HG02678 (cell line): ENCODE results near the gene EXOC3.
"Not testable (repeated sequence)": the region's sequence is repeated elsewhere in the genome, so short reads cannot be mapped to it uniquely, and the experiment has no call there.

Experiments used
- ATAC-seq: cut with Tn5 transposase; IDR thresholded peaks from one replicate; pipeline ENCODE4 v1.9.1; 2021; ENCODE audit warnings: mild to moderate bottlenecking, moderate library complexity; ENCODE audit not compliant: unreplicated experiment

Gene EXOC3

DNA sequence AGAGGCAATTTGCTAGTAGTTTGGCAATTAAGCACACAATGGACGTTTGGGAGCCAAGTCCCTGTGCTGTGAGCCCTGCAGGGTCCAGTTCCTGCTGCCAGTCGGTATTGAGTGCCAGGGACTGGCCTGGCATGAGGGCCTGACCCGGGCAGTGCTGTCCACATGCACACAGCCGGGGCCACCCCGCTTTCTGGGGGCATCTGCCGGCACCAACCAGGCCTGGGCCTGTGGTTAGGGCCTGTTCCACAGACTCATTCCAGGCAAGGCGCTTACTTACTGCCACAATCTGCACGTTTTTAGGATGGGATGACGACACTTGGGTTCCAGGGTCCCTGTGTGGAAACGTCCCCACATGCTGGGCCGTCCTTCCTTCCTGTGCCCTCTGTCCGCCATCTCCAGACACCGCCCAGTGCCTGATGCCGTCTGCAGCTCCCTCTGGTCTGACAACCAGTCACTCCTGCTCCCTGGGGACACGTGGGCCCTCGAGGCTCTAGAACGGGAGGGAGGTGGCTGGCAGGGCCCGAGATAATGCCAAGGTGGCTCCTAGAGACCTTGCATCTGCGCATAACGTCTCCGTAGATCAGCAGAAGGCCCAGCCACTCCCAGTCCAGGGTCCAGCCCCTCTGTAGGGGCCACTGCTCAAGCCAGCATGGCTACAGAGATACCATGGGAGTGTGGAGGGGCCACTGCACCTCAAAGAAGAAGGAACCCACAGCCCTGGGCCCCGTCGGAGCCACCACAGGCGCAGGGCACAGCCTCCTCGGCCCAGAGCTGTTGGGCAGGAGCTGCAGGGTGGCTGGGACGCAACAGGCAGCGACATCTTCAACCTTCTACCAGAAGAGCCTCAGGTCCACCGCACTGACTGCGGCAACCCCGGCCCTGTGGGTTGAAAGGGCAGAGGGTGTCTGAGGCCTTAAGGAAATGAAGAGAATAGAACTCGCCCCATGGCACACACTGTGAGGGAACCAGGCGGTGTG is 56.5 kb downstream of the EXOC3 start:
- ATAC-seq, result no peak

- no peak for ATAC-seq
Measured at GRCh38 chr5:500491-500890, 57.5 kb downstream of the EXOC3 start.

- ATAC-seq, result no peak
Measured at GRCh38 chr5:501105-501830, 58.3 kb downstream of the EXOC3 start.

GRCh38 chr5:501831-502184 is 58.8 kb downstream of the EXOC3 start:
- no peak for ATAC-seq

DNA sequence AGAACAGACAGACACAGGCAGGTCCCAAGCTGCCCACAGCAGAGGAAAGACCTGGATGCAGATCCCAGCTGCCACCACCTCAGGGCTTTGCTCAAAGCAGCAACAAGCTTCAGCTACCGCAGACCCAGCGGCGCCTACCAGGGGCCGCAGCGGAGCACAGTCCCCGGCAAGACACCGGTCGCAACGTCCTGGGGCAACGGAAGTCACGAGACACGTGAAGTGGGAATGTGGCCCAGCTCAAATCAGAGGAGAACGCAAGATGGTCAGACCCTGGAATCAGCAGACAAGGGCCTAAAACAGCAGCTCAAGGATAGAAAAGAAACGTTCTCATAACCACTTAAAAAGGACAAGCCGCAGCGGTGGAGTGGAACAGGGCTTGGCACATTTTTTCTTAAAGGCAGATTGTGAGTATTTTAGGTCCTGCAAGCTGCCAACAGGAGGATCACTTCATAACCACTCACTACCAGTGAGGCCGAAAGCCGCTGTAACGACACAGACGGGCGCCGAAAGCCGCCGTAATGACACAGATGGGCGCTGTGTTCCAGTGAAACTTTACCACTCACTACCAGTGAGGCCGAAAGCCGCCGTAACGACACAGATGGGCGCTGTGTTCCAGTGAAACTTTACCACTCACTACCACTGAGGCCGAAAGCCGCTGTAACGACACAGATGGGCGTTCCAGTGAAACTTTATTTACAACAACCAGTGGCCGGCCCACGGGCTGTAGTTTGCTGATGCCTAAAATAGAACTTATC is 59.5 kb downstream of the EXOC3 start:
- no peak for ATAC-seq

DNA sequence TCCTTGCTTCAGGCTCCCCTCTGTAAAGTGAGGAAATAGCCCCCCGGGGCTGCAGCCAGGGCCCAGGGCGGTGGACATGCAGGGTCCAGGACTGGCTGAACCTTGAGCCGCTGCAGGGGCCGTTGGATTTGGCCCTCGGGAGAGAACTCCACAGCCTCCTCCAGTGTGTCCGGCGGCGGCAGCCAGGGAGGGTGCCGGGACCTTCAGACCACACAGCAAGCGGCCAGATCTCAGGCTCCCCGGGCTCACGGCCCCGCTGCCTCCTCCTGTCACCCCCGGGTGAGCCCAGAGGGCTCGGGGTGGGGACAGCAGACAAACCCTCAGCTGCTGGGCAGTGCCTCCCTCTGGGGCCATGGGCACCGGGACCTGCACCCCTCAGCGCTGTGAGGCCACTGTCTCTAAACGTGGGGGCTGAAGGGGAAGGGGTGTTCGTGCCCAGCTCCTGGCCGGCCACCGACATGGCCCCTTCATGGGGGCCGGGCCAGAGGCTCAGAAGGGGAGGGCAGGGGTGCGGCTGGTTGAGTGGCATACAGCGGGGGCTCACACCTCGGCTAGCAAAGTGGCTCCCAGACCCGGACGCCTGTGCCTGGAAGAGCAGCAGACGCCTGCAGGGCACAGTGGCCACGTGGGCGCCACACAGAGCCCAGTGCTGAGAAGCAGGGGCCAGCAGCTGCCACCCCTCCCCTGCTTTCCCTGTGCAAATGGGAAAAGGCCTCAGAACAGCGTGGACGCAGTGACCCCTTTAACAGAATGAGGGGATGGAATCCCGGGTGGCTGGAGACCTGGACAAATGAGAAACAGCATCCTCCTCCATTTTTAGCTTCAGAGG is 61.6 kb downstream of the EXOC3 start:
- no peak for ATAC-seq

DNA sequence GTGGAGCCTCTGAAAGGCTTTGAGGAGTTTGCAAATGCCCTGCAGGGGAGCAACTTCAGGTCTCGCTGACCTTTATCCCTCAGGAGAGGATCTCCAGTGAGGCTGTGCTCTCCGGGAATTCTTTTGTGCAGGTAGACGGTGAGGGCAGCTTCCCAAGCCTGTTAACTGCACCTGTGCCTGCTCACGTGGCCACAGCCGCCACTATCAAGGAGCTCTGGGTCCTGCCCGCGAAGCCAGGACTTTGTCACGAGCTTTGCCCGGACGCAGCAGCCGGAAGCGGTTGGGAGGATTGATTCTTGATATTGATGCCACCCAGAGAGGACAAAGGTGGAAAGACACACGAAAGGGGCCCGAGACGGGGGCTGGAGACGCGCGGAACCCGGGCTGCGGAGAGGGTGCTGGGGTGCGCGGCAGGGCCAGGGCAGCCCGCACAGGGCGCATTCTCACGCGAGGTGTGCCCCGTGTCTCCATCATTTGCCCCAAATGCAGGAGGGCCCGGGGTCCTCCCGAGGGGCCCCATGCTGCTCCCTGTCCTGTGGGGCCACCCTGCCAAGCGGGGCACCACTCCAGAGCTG is 63.1 kb downstream of the EXOC3 start:
- ATAC-seq, result no peak

GRCh38 chr5:507986-508575 is 65.1 kb downstream of the EXOC3 start:
- not testable (repeated sequence) for ATAC-seq

DNA sequence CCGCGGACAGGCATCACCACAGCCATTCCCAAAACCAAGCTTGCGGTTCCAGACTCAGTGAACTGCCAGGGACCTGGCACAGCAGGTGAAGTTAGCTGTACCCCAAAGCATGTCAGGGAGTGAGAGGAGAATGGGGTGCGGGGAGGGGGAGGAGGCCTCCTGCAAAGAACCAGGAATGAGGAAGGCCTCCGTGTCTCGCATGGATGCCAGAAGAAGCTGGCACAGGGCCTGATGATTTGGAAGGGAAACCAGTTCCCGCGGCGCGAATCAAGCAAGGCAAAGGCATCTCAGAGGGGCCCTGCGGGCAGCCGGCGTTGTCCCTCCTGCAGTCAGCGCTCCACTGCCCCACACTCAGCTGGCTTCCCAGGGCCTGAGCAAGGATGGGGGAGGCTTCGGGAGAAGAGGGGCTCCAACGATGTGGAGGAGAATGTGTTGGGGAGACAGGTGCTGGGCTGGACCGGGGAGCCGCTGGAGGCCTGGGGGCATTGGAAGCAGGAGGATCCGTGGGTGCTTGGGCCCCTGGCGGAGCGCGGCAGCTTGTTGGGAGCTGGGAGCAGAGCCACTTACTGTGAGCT is 66.7 kb downstream of the EXOC3 start:
- ATAC-seq, result no peak

DNA sequence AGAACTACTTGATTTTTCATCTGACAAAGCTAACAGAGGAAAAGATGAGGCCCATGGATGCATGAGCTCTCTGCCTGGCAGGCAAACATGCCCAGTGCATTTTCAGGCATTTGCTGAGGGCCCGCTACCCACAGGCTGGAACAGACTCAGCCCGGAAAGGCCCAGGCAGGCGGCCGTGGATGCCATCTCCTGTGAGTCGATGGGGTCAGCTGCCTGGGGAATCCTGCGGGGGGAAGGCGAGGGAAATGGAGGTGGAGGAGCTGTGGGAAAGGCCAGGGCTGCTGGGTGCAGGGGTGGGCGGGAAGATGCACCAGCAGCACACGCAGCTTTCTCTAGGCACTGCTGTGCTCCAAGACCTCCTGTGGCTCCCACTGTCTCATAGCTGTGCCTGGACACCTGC is 67.5 kb downstream of the EXOC3 start:
- no peak for ATAC-seq

DNA sequence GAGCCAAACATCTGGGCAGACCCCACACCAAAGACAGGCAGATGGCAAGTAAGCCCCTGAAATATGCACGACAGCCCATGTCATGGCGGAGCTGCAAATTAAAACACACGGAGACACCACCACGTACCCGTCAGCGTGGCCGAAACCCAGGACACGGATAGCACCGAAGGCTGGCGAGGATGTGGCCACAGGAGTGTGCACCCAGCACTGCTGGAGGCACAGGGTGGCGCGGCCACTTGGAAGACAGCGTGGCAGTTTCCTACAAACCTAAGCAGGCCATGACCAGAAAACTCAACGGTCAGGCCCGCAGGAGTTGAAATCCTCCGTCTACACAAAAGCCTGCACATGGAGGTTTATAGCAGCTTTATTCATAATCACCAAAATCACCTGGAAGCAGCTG is 68.5 kb downstream of the EXOC3 start:
- no peak for ATAC-seq

- no peak for ATAC-seq
Measured at GRCh38 chr5:513216-514100, 70.5 kb downstream of the EXOC3 start.

DNA sequence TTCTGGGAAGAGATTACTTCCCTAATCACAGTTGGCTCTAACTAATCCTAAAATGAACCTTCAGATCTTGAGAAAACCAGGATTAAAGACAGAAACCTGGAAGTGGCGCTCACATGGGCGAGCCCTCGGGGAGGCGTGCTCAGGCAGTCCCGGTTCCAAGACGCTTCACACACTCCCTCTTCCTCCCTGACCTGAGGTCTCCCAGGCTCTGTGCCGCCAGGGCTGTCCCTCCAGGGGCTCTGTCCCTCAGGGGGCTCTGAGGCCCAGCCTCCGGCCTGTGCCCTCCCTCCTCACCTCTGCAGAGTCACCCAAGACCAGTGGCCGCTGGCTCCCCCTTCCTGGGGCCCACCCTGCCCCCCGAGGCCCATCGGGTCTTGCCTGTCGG is 71.1 kb downstream of the EXOC3 start:
- ATAC-seq, result no peak

GRCh38 chr5:514673-515072 is 71.7 kb downstream of the EXOC3 start:
- no peak for ATAC-seq

DNA sequence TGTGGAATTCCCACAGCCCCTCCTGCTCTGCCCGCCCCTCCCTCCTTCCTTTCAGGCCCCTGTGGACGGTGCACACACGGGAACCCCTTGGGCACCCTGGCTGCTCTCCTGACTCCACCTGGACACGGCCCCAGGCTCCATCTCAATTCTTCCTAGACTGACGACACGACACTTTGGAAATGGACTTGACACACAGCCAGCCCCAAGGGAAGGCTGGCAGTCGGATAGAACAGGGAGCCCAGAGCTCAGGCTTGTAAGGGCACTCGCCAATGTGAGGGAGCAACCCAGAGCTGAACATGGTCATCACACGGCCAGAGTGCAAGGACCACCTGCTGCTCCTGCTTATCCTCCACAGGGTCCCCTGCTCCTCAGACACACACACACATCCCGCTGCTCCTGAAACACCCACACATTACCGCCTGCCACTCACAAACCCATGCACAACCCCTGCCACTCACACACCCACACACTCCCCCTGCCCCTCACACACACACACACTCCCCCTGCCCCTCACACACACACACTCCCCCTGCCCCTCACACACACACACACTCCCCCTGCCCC is 72.4 kb downstream of the EXOC3 start:
- ATAC-seq, result no peak

DNA sequence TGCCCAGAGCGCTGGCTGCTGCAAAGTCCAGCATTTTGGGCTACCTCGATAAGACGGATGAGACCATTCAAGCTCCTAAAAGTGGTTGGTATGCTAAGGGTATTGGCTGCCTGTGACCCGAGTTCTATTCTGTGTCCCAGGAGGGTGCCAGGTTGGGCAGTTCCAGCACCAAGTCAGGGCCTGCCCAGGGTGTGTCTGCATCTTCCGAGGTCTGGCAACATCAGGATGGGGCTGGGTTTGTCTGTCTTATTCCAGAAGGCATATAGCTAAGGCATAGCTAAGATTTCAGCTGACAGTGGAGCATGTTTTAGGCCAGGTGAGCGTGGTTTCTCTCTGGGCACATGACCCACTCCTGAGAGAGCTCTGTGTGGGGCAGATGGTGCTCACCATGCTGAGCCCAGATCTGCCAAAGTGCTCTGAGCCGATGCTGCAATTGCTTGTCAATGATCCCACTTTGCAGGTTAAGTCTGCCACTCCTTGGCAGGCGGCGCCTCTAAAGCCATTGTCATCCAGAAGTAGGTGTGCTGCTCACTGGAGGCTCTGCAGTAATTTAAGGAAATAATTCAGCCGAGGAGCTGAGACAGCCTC is 73.5 kb downstream of the EXOC3 start:
- ATAC-seq, result no peak
